H1 (cell line): ENCODE results near the gene VSIG10L. TPM values are rescaled to one million over a fixed set of nuclear protein-coding genes. Genes with fewer than 3 reads are reported as not detected.

ENCODE experiments used
- CTCF ChIA-PET: fragments of 300-600 bp; sonication (Branson Sonifier 250); formaldehyde crosslinking; loops from one replicate; lab custom pipeline; 2021; ENCODE audit not compliant: partially characterized antibody; lab: Charles Lee
- POLR2A ChIA-PET: fragments of 300-600 bp; sonication (Branson Sonifier 250); formaldehyde crosslinking; loops from one replicate; lab custom pipeline; 2021; ENCODE audit warnings: inconsistent platforms; ENCODE audit not compliant: partially characterized antibody; lab: Charles Lee
- DNase-seq, 2 experiments: peaks; one replicate each; pipeline versions ENCODE4 v3.0.0 to v3.0.0-alpha.2; 2010 to 2022; ENCODE audit warnings: low spot score in 2 of 2, low read depth in 1 of 2, mixed read lengths in 1 of 2
- FAIRE-seq: peaks from 2 replicates; lab custom pipeline; 2011; peaks lifted over from hg19 to GRCh38; lab: Jason Lieb, UNC
- H2AFZ ChIP-seq: 2 replicates; pipeline ENCODE4 v1.8.1; 2012; ENCODE audit warnings: low read length, inconsistent platforms
- H2AK5ac ChIP-seq: 2 replicates; pipeline ENCODE4 v1.6.1; 2013; ENCODE audit warnings: low read depth, low read length
- H2BK120ac ChIP-seq: replicated peaks from 2 replicates; pipeline ENCODE3; 2013; ENCODE audit warnings: low read depth, low read length, inconsistent platforms
- H2BK12ac ChIP-seq: 2 replicates; pipeline ENCODE4 v1.6.1; 2013; ENCODE audit warnings: low read depth, low read length
- H2BK15ac ChIP-seq: 2 replicates; pipeline ENCODE4 v1.6.1; 2013; ENCODE audit warnings: low read length
- H2BK20ac ChIP-seq: 2 replicates; pipeline ENCODE4 v1.6.1; 2013; ENCODE audit warnings: low read length
- H2BK5ac ChIP-seq: 2 replicates; pipeline ENCODE4 v1.6.1; 2013; ENCODE audit warnings: low read depth, low read length
- H3K14ac ChIP-seq: 2 replicates; pipeline ENCODE4 v1.6.1; 2013; ENCODE audit warnings: inconsistent platforms; ENCODE audit not compliant: insufficient read length
- H3K18ac ChIP-seq: 2 replicates; pipeline ENCODE4 v1.6.1; 2013; ENCODE audit warnings: low read length; ENCODE audit errors: extremely low read depth
- H3K23ac ChIP-seq: 2 replicates; pipeline ENCODE4 v1.6.1; 2013; ENCODE audit warnings: inconsistent platforms; ENCODE audit not compliant: insufficient read length
- H3K23me2 ChIP-seq: 2 replicates; pipeline ENCODE4 v1.6.1; 2013; ENCODE audit warnings: low read depth, low read length
- H3K27ac ChIP-seq: 2 replicates; pipeline ENCODE4 v1.6.1; 2011; ENCODE audit warnings: low read depth, low read length, inconsistent platforms
- H3K27me3 ChIP-seq, 4 experiments: replicated peaks in 1 of 4; 1 replicate in 1 of 4; 2 replicates in 3 of 4; pipeline versions ENCODE4 v1.6.1 to v1.8.1; 2011 to 2013; ENCODE audit warnings: low read length in 3 of 4, mild to moderate bottlenecking in 3 of 4, inconsistent platforms in 2 of 4, mixed read lengths in 2 of 4, moderate library complexity in 1 of 4; ENCODE audit not compliant: control insufficient read depth in 3 of 4, insufficient read depth in 3 of 4; ENCODE audit errors: extremely low read depth in 1 of 4
- H3K36me3 ChIP-seq, 4 experiments: 2 replicates each; pipeline versions ENCODE4 v1.6.1 to v1.8.1; 2011 to 2013; ENCODE audit warnings: mild to moderate bottlenecking in 4 of 4, low read length in 3 of 4, moderate library complexity in 2 of 4, control low read depth in 1 of 4, inconsistent platforms in 1 of 4; ENCODE audit not compliant: insufficient read depth in 4 of 4, control insufficient read depth in 2 of 4
- H3K4ac ChIP-seq: replicated peaks from 2 replicates; pipeline ENCODE3; 2013; ENCODE audit warnings: low read length, low read depth, mixed read lengths, inconsistent platforms; ENCODE audit not compliant: insufficient read length
- H3K4me1 ChIP-seq, 4 experiments: replicated peaks in 1 of 4; 1 replicate in 1 of 4; 2 replicates in 3 of 4; pipeline versions ENCODE4 v1.6.1 to v1.8.1; 2011 to 2013; ENCODE audit warnings: low read length in 3 of 4, inconsistent platforms in 2 of 4, mixed read lengths in 1 of 4; ENCODE audit not compliant: insufficient read depth in 4 of 4, control insufficient read depth in 3 of 4
- H3K4me2 ChIP-seq, 2 experiments: 2 replicates each; pipeline versions ENCODE4 v1.6.1 to v1.8.1; 2011 to 2013; ENCODE audit warnings: low read depth in 2 of 2, low read length in 2 of 2, control low read depth in 1 of 2, inconsistent platforms in 1 of 2, mild to moderate bottlenecking in 1 of 2; ENCODE audit not compliant: insufficient read depth in 1 of 2
- H3K4me3 ChIP-seq, 4 experiments: fragments of 200-600, 300-600 bp in 1 of 4; sonication (generic), shearing (Covaris generic), sonication (Bioruptor Twin) in 1 of 4; 2 replicates each; pipeline versions ENCODE4 v1.5.1 to v1.8.1; 2011 to 2016; ENCODE audit warnings: low read length in 4 of 4, low read depth in 3 of 4, control low read depth in 2 of 4, inconsistent platforms in 2 of 4, mild to moderate bottlenecking in 2 of 4, mixed read lengths in 1 of 4, moderate library complexity in 1 of 4; ENCODE audit not compliant: insufficient read depth in 2 of 4; ENCODE audit errors: extremely low read depth in 1 of 4
- H3K56ac ChIP-seq: replicated peaks from 2 replicates; pipeline ENCODE3; 2013; ENCODE audit warnings: low read depth, mild to moderate bottlenecking, mixed read lengths, low read length, inconsistent platforms; ENCODE audit not compliant: insufficient read length
- H3K79me1 ChIP-seq: 2 replicates; pipeline ENCODE4 v1.6.1; 2013; ENCODE audit warnings: low read depth, low read length, control low read depth
- H3K79me2 ChIP-seq, 2 experiments: 2 replicates each; pipeline versions ENCODE4 v1.6.1 to v1.8.1; 2012 to 2013; ENCODE audit warnings: low read length in 2 of 2, mild to moderate bottlenecking in 2 of 2, inconsistent platforms in 1 of 2; ENCODE audit not compliant: insufficient read depth in 2 of 2, control insufficient read depth in 1 of 2
- H3K9ac ChIP-seq, 4 experiments: replicated peaks in 1 of 4; 1 replicate in 1 of 4; 2 replicates in 3 of 4; pipeline versions ENCODE4 v1.6.1 to v1.8.1; 2011 to 2013; ENCODE audit warnings: low read depth in 3 of 4, low read length in 3 of 4, control low read depth in 2 of 4, mild to moderate bottlenecking in 2 of 4, moderate library complexity in 2 of 4, inconsistent platforms in 1 of 4; ENCODE audit errors: extremely low read depth in 1 of 4
- H3K9me3 ChIP-seq, 2 experiments: 2 replicates each; pipeline versions ENCODE4 v1.6.1 to v1.8.1; 2012 to 2013; ENCODE audit warnings: mild to moderate bottlenecking in 2 of 2, moderate library complexity in 2 of 2, control low read depth in 1 of 2, inconsistent platforms in 1 of 2, low read depth in 1 of 2, low read length in 1 of 2, mixed read lengths in 1 of 2; ENCODE audit not compliant: insufficient read depth in 2 of 2
- H4K20me1 ChIP-seq, 2 experiments: replicated peaks in 1 of 2; 2 replicates each; pipeline versions ENCODE3 to v1.8.1; 2011 to 2013; ENCODE audit warnings: inconsistent platforms in 2 of 2, low read length in 2 of 2, mild to moderate bottlenecking in 1 of 2; ENCODE audit not compliant: insufficient read depth in 2 of 2, control insufficient read depth in 1 of 2
- H4K5ac ChIP-seq: 2 replicates; pipeline ENCODE4 v1.6.1; 2013; ENCODE audit warnings: low read length, low read depth, mixed read lengths, inconsistent platforms; ENCODE audit not compliant: insufficient read length
- H4K8ac ChIP-seq: 2 replicates; pipeline ENCODE4 v1.8.0; 2013; ENCODE audit warnings: mild to moderate bottlenecking, moderate library complexity, low read length, inconsistent platforms; ENCODE audit not compliant: insufficient read depth; ENCODE audit errors: extremely low read depth
- H4K91ac ChIP-seq: replicated peaks from 2 replicates; pipeline ENCODE3; 2013; ENCODE audit warnings: low read length, mixed read lengths, inconsistent platforms; ENCODE audit not compliant: insufficient read length
- CHD1 ChIP-seq: IDR thresholded peaks from 2 replicates; pipeline ENCODE4 v1.6.1; 2012; ENCODE audit warnings: low read depth, low read length, improper control_type of control experiment
- CHD2 ChIP-seq: IDR thresholded peaks from 2 replicates; pipeline ENCODE4 v1.6.1; 2012; ENCODE audit warnings: low read length, improper control_type of control experiment
- CTBP2 ChIP-seq: IDR thresholded peaks from 2 replicates; pipeline ENCODE4 v1.7.0; 2011; ENCODE audit warnings: borderline replicate concordance, mild to moderate bottlenecking, moderate library complexity, mixed read lengths, low read length; ENCODE audit not compliant: insufficient read depth, insufficient read length
- KDM1A ChIP-seq: fragments of 200-600, 300-600 bp; sonication (generic); IDR thresholded peaks from 2 replicates; pipeline ENCODE4 v1.7.1; 2016; ENCODE audit warnings: mild to moderate bottlenecking, low read length, borderline replicate concordance
- POLR2AphosphoS5 ChIP-seq: IDR thresholded peaks from 2 replicates; pipeline ENCODE4 v1.6.1; 2011; ENCODE audit warnings: low read depth, low read length
- RFX5 ChIP-seq: IDR thresholded peaks from 2 replicates; pipeline ENCODE4 v1.6.1; 2011; ENCODE audit warnings: low read depth, low read length, improper control_type of control experiment, borderline replicate concordance
- SAP30 ChIP-seq: fragments of 300-600 bp; sonication (generic); IDR thresholded peaks from 2 replicates; pipeline ENCODE4 v1.7.1; 2012; ENCODE audit warnings: low read length, moderate library complexity, mild to moderate bottlenecking, inconsistent platforms; ENCODE audit not compliant: insufficient read depth, insufficient replicate concordance
- SIN3A ChIP-seq, 2 experiments: IDR thresholded peaks in 1 of 2; conservative IDR thresholded peaks in 1 of 2; 2 replicates each; pipeline ENCODE4 v1.6.1; 2011 to 2012; ENCODE audit warnings: low read length in 2 of 2, improper control_type of control experiment in 1 of 2, low read depth in 1 of 2, mild to moderate bottlenecking in 1 of 2
- SIRT6 ChIP-seq: IDR thresholded peaks from one replicate; pipeline ENCODE4 v1.7.1; 2012; ENCODE audit warnings: low read length, inconsistent platforms
- TAF7 ChIP-seq: optimal IDR thresholded peaks from 2 replicates; pipeline ENCODE3; 2011; ENCODE audit warnings: low read depth, mild to moderate bottlenecking, inconsistent platforms, low read length, moderate library complexity, borderline replicate concordance
- ZNF274 ChIP-seq: IDR thresholded peaks from 2 replicates; pipeline ENCODE4 v1.7.0; 2012; ENCODE audit warnings: low read length, borderline replicate concordance; ENCODE audit errors: extremely low read depth
- WGBS, 2 experiments: shearing (Covaris generic) in 1 of 2; methylation state at CpG; one replicate each; pipeline versions ENCODE4 v1.1.6 to v1.1.7; 2013 to 2015; ENCODE audit warnings: low lambda C conversion rate in 2 of 2, mixed read lengths in 2 of 2, inconsistent platforms in 1 of 2, low coverage in 1 of 2, missing lambda C conversion rate in 1 of 2; ENCODE audit not compliant: insufficient replicate concordance in 2 of 2, insufficient coverage in 1 of 2, insufficient read length in 1 of 2; ENCODE audit errors: extremely low coverage in 1 of 2, missing lambda C conversion rate in 1 of 2; 5-methylcytosine and 5-hydroxymethylcytosine counted together
- polyA plus RNA-seq, 7 experiments: library from polyadenylated mRNA; depleted of rRNA in 3 of 7; stranded (reverse) in 5 of 7; unstranded in 2 of 7; fragments of >200 nt in 5 of 7; fragments of 200-250 nt in 2 of 7; gene quantifications; 1 replicate in 5 of 7; 2 replicates in 1 of 7; 4 replicates in 1 of 7; pipeline versions ENCODE4 v1.2.1 to v1.2.3, GENCODE V29; 2011 to 2013; ENCODE audit warnings: missing spikeins in 2 of 7, mixed read lengths in 2 of 7
- total RNA-seq: library from RNA; stranded (reverse); fragmentation: NEBNext Ultra II Directional; extraction: Animal tissue kit (Norgen Biotek cat#: 25700); gene quantifications from 2 replicates; pipeline ENCODE4 v1.2.1, GENCODE V29; 2021

Gene VSIG10L
- total and polyA plus RNA-seq, 2 of the 8 experiments (the other 6 are each of a cell fraction or from before 2014, with no cell fraction given) = 10.3 to 10.4 TPM

DNA sequence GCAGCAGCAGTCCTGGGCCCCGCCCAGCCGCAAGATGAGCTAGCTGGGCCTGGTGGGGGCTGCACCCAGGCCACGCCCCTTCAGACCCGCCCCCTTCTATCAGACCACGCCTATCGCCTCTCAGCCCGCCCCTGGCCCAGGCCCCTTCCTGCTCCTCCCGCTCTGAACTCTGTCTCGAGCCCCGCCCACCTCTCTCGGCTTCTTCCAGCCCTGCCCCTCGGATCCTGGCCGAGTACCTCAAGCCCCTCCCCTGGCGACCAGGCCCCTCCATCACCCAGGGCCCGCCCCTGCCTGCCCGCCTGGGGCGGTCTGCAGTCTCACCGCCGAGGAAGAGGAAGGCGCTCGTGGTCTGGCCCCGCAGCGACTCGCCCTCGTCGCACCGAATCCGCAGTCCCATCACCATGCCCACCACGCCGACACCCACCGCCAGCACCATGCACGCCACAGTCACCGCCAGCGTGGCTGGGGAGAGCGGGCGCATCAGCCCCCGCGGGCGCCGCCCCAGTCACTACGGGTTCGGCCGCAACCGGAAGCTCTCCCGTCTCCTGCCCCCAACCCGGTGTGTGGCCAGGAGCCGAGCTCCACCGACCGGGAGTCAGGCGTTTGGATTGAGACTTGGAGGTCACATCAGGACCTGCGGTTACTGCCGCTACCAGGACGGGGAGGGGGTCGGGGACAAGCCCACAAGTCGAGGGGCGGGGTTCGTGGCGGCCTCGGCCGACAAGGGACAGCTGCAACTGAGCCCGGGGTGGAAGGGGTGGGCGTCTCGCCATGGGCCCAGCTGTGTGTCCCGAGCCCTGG is 25.8 kb upstream of the VSIG10L start:
- H3K4ac ChIP-seq = peak overlapping the region; percentile 93
- peak overlapping the region; percentile 48; the same call in 1 of the 2 replicates for H2AK5ac ChIP-seq
- peak overlapping the region; percentile 50; the same call in 1 of the 2 replicates for H3K27ac ChIP-seq
- no peaks in the 10 kb centered on the region; a peak in 2 of 7 replicates for H3K27me3 ChIP-seq
- peak overlapping the region in 3 of 4 experiments; percentile 35 to 62 (median 56); a peak in 5 of 7 replicates for H3K9ac ChIP-seq
- POLR2A ChIA-PET = interaction anchor here (0.6 to 1.8 kb wide), 15 partner anchors 9 to 607 kb away, joined by 3 to 9 read pairs (median 4); partner anchors contain the start of genes C19orf84, LIM2 and VSIG10L
- peak overlapping the region; percentile 99 for H4K5ac ChIP-seq
- H3K23ac ChIP-seq = no peak overlapping the region
- no peaks in the 10 kb centered on the region for H3K79me2 ChIP-seq
- peak overlapping the region; percentile 67 for H3K56ac ChIP-seq
- H3K4me1 ChIP-seq = peaks cover under 1 to 18% (median 11%) of the 10 kb centered on the region in 4 experiments
- H3K4me2 ChIP-seq = peak overlapping the region; percentile 75 to 87
- peak overlapping the region; percentile 79 to 97 (median 90) for H3K4me3 ChIP-seq
- H3K23me2 ChIP-seq = peaks cover 18% of the 10 kb centered on the region
- H2BK5ac ChIP-seq = peak overlapping the region; percentile 99
- H3K79me1 ChIP-seq = no peaks in the 10 kb centered on the region
- H2BK20ac ChIP-seq = no peak overlapping the region
- DNase-seq = peak; percentile 98 to 100
- CTCF ChIA-PET = interaction anchor here (0.7 to 2.3 kb wide), 13 partner anchors 11 to 209 kb away, joined by 3 to 7 read pairs (median 4); partner anchors contain the start of genes LIM2, SIGLEC10 and VSIG10L
- H2BK12ac ChIP-seq = no peak overlapping the region
- H3K9me3 ChIP-seq = no peaks in the 10 kb centered on the region
- peak overlapping the region; percentile 95; the same call in 1 of the 2 replicates for H2AFZ ChIP-seq
- FAIRE-seq = no peak
- peak overlapping the region; percentile 99; the same call in 1 of the 2 replicates for H2BK15ac ChIP-seq
- H4K20me1 ChIP-seq = no peaks in the 10 kb centered on the region
- peak overlapping the region; percentile 98 for H3K18ac ChIP-seq
- H4K91ac ChIP-seq = peak overlapping the region; percentile 100
- H2BK120ac ChIP-seq = peak overlapping the region; percentile 72
- H3K14ac ChIP-seq = no peak overlapping the region
- H4K8ac ChIP-seq = peak overlapping the region; percentile 93
- no peaks in the 10 kb centered on the region for H3K36me3 ChIP-seq
- 2% methylated on average over 50 of the region's 64 CpGs; no CpG with 5 or more reads in 1 of the 2 experiments for WGBS, 2 experiments
- TF ChIP-seq SAP30 (no peak), ZNF274 (no peak), KDM1A (no peak), SIN3A (conservative IDR thresholded peaks at IDR 0.05 in 1 of 2, IDR thresholded peaks at IDR 0.05 in 1 of 2; ENCODE audit: low read depth in 1 of 2, low read length in 2 of 2) (peak in 1 of 2 experiments; percentile 30; a peak in 1 of 4 replicates), RFX5 (no peak), TAF7 (no peak), POLR2AphosphoS5 (no peak), CTBP2 (no peak), SIRT6 (no peak), CHD2 (no peak), CHD1 (no peak)
